Tibial nerve (tissue), 3 donors: ENCODE results near the gene CHMP4B.

Source experiments
- CTCF ChIP-seq, 5 experiments: fragments of 200-600 bp in 3 of 5; fragments of 450-650 bp in 2 of 5; sonication (generic) in 3 of 5; IDR thresholded peaks; one replicate each; pipeline ENCODE4 v1.5.1; 2016 to 2019; ENCODE audit warnings: antibody characterized with exemption in 5 of 5, mild to moderate bottlenecking in 3 of 5, moderate library complexity in 2 of 5
- POLR2A ChIP-seq, 2 donors: fragments of 450-650 bp; IDR thresholded peaks; one replicate each; pipeline ENCODE4 v1.6.1; 2017; ENCODE audit warnings: antibody characterized with exemption in 2 of 2, mild to moderate bottlenecking in 2 of 2, moderate library complexity in 2 of 2

GRCh38 chr20:33868042-33868441 is 56.9 kb downstream of the CHMP4B start:
- TF ChIP-seq CTCF (IDR thresholded peaks at IDR 0.05): no peak
- no peak for TF ChIP-seq POLR2A (IDR thresholded peaks at IDR 0.05)
